ENCODE results near the gene OSBP2.

Gene OSBP2

DNA sequence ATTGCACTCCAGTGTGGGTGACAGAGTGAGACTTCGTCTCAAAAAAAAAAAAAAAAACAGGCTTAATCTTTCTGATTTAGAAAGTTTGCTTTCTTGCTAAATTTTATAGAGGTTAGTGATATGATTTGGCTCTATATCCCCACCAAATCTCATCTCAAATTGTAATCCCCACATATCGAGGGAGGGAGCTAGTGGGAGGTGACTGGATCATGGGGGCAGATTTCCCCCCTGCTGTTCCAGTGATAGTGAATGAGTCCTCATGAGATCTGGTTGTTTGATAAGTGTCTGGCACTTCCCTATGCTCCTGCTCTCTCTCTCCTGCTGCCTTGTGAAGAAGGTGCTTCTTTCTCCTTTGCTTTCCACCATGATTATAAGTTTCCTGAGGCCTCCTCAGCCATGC lies 90.9 kb downstream of the OSBP2 start:
- no peak for ATAC-seq
- TF ChIP-seq PPARA (CRISPR knock-in tag; IDR thresholded peaks at IDR 0.05; ENCODE audit: borderline replicate concordance) = no peak
- no peak for TF ChIP-seq GLIS3 (CRISPR knock-in tag; IDR thresholded peaks at IDR 0.05)
- TF ChIP-seq ZC3H10 (CRISPR knock-in tag; IDR thresholded peaks at IDR 0.05) = no peak
- no peak for TF ChIP-seq ZFP30 (CRISPR knock-in tag; IDR thresholded peaks at IDR 0.05)
- TF ChIP-seq ESRRG (CRISPR knock-in tag; IDR thresholded peaks at IDR 0.05) = no peak
- TF ChIP-seq, protein P1, sequence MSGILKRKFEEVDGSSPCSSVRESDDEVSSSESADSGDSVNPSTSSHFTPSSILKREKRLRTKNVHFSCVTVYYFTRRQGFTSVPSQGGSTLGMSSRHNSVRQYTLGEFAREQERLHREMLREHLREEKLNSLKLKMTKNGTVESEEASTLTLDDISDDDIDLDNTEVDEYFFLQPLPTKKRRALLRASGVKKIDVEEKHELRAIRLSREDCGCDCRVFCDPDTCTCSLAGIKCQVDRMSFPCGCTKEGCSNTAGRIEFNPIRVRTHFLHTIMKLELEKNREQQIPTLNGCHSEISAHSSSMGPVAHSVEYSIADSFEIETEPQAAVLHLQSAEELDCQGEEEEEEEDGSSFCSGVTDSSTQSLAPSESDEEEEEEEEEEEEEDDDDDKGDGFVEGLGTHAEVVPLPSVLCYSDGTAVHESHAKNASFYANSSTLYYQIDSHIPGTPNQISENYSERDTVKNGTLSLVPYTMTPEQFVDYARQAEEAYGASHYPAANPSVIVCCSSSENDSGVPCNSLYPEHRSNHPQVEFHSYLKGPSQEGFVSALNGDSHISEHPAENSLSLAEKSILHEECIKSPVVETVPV (CRISPR knock-in tag; IDR thresholded peaks at IDR 0.05) = no peak
- no peak for TF ChIP-seq TCF4 (CRISPR knock-in tag; IDR thresholded peaks at IDR 0.05; ENCODE audit: borderline replicate concordance)
- no peak for TF ChIP-seq BACH2 (CRISPR knock-in tag; IDR thresholded peaks at IDR 0.05; ENCODE audit: borderline replicate concordance)
- TF ChIP-seq, protein P2, sequence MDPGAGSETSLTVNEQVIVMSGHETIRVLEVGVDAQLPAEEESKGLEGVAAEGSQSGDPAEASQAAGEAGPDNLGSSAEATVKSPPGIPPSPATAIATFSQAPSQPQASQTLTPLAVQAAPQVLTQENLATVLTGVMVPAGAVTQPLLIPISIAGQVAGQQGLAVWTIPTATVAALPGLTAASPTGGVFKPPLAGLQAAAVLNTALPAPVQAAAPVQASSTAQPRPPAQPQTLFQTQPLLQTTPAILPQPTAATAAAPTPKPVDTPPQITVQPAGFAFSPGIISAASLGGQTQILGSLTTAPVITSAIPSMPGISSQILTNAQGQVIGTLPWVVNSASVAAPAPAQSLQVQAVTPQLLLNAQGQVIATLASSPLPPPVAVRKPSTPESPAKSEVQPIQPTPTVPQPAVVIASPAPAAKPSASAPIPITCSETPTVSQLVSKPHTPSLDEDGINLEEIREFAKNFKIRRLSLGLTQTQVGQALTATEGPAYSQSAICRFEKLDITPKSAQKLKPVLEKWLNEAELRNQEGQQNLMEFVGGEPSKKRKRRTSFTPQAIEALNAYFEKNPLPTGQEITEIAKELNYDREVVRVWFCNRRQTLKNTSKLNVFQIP (CRISPR knock-in tag; IDR thresholded peaks at IDR 0.05; ENCODE audit: borderline replicate concordance, low read depth) = no peak
- TF ChIP-seq RARB (CRISPR knock-in tag; IDR thresholded peaks at IDR 0.05) = no peak
- no peak for TF ChIP-seq ZNF8 (CRISPR knock-in tag; IDR thresholded peaks at IDR 0.05)
- no peak for TF ChIP-seq TOX (CRISPR knock-in tag; IDR thresholded peaks at IDR 0.05; ENCODE audit: borderline replicate concordance)
- no peak for TF ChIP-seq CSDC2 (CRISPR knock-in tag; IDR thresholded peaks at IDR 0.05)
- no peak for TF ChIP-seq ARNTL (CRISPR knock-in tag; IDR thresholded peaks at IDR 0.05; ENCODE audit: borderline replicate concordance, low read depth)
- TF ChIP-seq, protein P3, sequence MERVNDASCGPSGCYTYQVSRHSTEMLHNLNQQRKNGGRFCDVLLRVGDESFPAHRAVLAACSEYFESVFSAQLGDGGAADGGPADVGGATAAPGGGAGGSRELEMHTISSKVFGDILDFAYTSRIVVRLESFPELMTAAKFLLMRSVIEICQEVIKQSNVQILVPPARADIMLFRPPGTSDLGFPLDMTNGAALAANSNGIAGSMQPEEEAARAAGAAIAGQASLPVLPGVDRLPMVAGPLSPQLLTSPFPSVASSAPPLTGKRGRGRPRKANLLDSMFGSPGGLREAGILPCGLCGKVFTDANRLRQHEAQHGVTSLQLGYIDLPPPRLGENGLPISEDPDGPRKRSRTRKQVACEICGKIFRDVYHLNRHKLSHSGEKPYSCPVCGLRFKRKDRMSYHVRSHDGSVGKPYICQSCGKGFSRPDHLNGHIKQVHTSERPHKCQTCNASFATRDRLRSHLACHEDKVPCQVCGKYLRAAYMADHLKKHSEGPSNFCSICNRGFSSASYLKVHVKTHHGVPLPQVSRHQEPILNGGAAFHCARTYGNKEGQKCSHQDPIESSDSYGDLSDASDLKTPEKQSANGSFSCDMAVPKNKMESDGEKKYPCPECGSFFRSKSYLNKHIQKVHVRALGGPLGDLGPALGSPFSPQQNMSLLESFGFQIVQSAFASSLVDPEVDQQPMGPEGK (CRISPR knock-in tag; IDR thresholded peaks at IDR 0.05; ENCODE audit: borderline replicate concordance) = no peak

DNA sequence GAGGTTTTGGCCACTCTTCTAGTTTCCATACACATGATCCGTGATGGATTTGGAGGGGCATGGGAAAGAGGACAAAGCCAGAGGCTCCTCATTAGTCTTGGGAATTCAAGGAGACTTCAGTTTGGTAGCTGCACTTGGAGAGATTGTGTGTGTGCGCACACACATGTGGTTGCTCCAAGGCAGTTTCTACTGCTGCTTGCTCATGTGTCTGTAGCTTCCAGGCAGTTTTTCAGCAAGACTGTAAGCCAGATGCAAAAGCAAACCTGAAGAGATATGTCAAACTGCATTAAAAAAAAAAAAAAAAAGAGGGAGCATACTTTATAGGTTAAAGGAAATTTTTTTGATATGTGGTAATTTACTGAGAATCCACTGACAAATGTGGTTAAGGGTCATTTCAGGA lies 95.7 kb downstream of the OSBP2 start:
- TF ChIP-seq ZC3H10 (CRISPR knock-in tag; IDR thresholded peaks at IDR 0.05) (no peak), CSDC2 (CRISPR knock-in tag; IDR thresholded peaks at IDR 0.05) (no peak), TOX (CRISPR knock-in tag; IDR thresholded peaks at IDR 0.05; ENCODE audit: borderline replicate concordance) (no peak), TCF4 (CRISPR knock-in tag; IDR thresholded peaks at IDR 0.05; ENCODE audit: borderline replicate concordance) (no peak)
- no peak for ATAC-seq

DNA sequence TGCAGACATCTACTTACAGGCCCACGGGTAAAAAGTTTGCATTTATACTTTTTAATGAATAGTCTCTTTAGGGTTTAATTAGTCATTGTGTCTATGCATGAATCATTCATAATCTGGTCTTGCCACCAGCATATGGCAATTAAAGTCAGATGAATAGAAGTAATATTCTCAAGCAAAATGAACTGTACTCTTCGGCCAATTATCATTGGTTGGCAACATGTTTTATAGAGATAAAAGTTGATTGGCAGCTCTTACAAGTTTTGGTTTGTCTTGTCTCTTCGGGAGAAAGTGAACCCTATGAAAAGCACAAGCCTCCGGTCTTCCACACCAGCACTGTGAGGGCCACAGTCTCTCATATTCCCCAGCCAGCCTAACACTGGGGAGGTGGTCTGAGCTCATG lies 97.8 kb downstream of the OSBP2 start:
- TF ChIP-seq, protein P2 (CRISPR knock-in tag; IDR thresholded peaks at IDR 0.05; ENCODE audit: borderline replicate concordance, low read depth) = no peak
- TF ChIP-seq GLIS3 (CRISPR knock-in tag; IDR thresholded peaks at IDR 0.05) (no peak), OSR1 (CRISPR knock-in tag; IDR thresholded peaks at IDR 0.05) (no peak), PPARA (CRISPR knock-in tag; IDR thresholded peaks at IDR 0.05; ENCODE audit: borderline replicate concordance) (no peak), BACH2 (CRISPR knock-in tag; IDR thresholded peaks at IDR 0.05; ENCODE audit: borderline replicate concordance) (no peak), RARB (CRISPR knock-in tag; IDR thresholded peaks at IDR 0.05) (no peak), ZFP30 (CRISPR knock-in tag; IDR thresholded peaks at IDR 0.05) (no peak), CSDC2 (CRISPR knock-in tag; IDR thresholded peaks at IDR 0.05) (no peak), ESRRG (CRISPR knock-in tag; IDR thresholded peaks at IDR 0.05) (no peak), ZC3H10 (CRISPR knock-in tag; IDR thresholded peaks at IDR 0.05) (no peak), SNAI2 (CRISPR knock-in tag; IDR thresholded peaks at IDR 0.05) (no peak), TOX (CRISPR knock-in tag; IDR thresholded peaks at IDR 0.05; ENCODE audit: borderline replicate concordance) (no peak), ZNF8 (CRISPR knock-in tag; IDR thresholded peaks at IDR 0.05) (no peak), ISL1 (CRISPR knock-in tag; IDR thresholded peaks at IDR 0.05) (no peak), ZFP3 (CRISPR knock-in tag; IDR thresholded peaks at IDR 0.05) (no peak)
- TF ChIP-seq, protein P4, sequence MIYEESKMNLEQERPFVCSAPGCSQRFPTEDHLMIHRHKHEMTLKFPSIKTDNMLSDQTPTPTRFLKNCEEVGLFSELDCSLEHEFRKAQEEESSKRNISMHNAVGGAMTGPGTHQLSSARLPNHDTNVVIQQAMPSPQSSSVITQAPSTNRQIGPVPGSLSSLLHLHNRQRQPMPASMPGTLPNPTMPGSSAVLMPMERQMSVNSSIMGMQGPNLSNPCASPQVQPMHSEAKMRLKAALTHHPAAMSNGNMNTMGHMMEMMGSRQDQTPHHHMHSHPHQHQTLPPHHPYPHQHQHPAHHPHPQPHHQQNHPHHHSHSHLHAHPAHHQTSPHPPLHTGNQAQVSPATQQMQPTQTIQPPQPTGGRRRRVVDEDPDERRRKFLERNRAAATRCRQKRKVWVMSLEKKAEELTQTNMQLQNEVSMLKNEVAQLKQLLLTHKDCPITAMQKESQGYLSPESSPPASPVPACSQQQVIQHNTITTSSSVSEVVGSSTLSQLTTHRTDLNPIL (CRISPR knock-in tag; IDR thresholded peaks at IDR 0.05; ENCODE audit: low read depth) = no peak
- TF ChIP-seq, protein P1 (CRISPR knock-in tag; IDR thresholded peaks at IDR 0.05) = no peak
- TF ChIP-seq, protein P3 (CRISPR knock-in tag; IDR thresholded peaks at IDR 0.05; ENCODE audit: borderline replicate concordance) = no peak
- TF ChIP-seq, protein P5, sequence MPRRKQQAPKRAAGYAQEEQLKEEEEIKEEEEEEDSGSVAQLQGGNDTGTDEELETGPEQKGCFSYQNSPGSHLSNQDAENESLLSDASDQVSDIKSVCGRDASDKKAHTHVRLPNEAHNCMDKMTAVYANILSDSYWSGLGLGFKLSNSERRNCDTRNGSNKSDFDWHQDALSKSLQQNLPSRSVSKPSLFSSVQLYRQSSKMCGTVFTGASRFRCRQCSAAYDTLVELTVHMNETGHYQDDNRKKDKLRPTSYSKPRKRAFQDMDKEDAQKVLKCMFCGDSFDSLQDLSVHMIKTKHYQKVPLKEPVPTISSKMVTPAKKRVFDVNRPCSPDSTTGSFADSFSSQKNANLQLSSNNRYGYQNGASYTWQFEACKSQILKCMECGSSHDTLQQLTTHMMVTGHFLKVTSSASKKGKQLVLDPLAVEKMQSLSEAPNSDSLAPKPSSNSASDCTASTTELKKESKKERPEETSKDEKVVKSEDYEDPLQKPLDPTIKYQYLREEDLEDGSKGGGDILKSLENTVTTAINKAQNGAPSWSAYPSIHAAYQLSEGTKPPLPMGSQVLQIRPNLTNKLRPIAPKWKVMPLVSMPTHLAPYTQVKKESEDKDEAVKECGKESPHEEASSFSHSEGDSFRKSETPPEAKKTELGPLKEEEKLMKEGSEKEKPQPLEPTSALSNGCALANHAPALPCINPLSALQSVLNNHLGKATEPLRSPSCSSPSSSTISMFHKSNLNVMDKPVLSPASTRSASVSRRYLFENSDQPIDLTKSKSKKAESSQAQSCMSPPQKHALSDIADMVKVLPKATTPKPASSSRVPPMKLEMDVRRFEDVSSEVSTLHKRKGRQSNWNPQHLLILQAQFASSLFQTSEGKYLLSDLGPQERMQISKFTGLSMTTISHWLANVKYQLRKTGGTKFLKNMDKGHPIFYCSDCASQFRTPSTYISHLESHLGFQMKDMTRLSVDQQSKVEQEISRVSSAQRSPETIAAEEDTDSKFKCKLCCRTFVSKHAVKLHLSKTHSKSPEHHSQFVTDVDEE (CRISPR knock-in tag; IDR thresholded peaks at IDR 0.05) = no peak
- ATAC-seq = no peak

Data from SK-N-SH treated with all-trans-retinoic acid at 6 μM for 48 hours (cell line).